PC-3 (cell line): ENCODE data around the gene MEPCE.

ENCODE experiments used
- EZH2 ChIP-seq: fragments of 300-600 bp; sonication (generic); IDR thresholded peaks from one replicate; pipeline ENCODE4 v1.6.1; 2017; ENCODE audit warnings: antibody characterized with exemption, mild to moderate bottlenecking, low read length; ENCODE audit not compliant: unreplicated experiment
- TF ChIP-seq, protein P1 (sequence below): fragments of 300-600 bp; sonication (generic); conservative IDR thresholded peaks from 2 replicates; pipeline ENCODE4 v1.5.1; 2017; ENCODE audit warnings: antibody characterized with exemption, low read depth, mild to moderate bottlenecking, low read length

DNA sequence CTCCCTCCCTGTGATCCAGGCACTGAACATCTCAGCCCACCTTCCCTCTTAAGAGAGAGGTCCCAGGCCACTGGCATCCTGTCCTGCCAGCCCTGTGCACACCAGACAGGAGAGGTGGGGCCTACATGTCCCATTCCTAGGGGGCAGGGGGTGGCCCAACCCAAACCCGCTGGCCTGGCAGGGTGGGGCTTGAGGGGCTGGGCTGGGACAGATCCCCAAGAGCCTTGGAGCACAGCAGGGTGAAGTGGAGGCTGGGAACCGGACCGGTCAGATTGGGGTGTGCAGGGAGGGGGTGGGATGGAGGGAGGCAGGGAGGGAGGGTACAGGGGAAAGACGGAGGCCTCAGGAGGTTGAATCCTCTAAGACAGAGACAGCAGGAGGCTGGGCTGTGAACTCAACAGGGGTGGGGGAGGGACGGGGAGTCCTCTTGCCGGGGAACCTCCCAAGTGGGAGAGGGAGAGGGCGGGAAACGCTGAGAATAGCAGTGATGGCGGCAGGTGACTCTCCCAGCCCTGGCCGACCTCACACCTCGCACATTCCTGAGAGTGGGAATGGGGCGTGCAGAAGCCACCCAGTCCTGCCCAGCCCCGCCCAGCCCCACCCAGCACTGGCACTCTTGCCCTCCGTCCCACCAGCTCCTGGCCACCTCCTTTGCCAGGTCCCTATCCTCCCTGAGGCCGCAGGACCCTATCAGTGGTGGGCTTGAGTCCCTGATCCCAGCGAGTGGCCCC is 42.7 kb downstream of the MEPCE start:
- no peak for TF ChIP-seq EZH2
- TF ChIP-seq, protein P1, sequence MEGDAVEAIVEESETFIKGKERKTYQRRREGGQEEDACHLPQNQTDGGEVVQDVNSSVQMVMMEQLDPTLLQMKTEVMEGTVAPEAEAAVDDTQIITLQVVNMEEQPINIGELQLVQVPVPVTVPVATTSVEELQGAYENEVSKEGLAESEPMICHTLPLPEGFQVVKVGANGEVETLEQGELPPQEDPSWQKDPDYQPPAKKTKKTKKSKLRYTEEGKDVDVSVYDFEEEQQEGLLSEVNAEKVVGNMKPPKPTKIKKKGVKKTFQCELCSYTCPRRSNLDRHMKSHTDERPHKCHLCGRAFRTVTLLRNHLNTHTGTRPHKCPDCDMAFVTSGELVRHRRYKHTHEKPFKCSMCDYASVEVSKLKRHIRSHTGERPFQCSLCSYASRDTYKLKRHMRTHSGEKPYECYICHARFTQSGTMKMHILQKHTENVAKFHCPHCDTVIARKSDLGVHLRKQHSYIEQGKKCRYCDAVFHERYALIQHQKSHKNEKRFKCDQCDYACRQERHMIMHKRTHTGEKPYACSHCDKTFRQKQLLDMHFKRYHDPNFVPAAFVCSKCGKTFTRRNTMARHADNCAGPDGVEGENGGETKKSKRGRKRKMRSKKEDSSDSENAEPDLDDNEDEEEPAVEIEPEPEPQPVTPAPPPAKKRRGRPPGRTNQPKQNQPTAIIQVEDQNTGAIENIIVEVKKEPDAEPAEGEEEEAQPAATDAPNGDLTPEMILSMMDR: no peak
